ENCODE measurements around the gene MAGI2. TPM values are rescaled to one million over a fixed set of nuclear protein-coding genes. Genes with fewer than 3 reads are reported as not detected.
A peak's percentile ranks its signal among the peaks of the same experiment; 100 is the strongest.

Gene MAGI2
- total RNA-seq, 4 donors from 2014 or later = 0.98 to 4.8 (median 2.5) TPM

- Histone ChIP-seq H3K9me3 (no peaks in the 10 kb centered on the region), H3K27me3 (no peaks in the 10 kb centered on the region), H3K27ac (no peak overlapping the region), H3K4me3 (no peak overlapping the region), H3K36me3 (no peaks in the 10 kb centered on the region), H3K4me1 (no peaks in the 10 kb centered on the region)
- TF ChIP-seq POLR2A (IDR thresholded peaks at IDR 0.05) (no peak), EP300 (IDR thresholded peaks at IDR 0.05) (no peak), POLR2AphosphoS5 (IDR thresholded peaks at IDR 0.05) (no peak), CTCF (IDR thresholded peaks at IDR 0.05) (no peak)
- no peak for DNase-seq (ENCODE audit: low spot score in 2 of 2)
- 50% methylated on average over 2 of the region's 2 CpGs for WGBS
These were observed 272.9 kb downstream of the MAGI2 start for GRCh38 chr7:79180533-79180932.

- no peaks in the 10 kb centered on the region for H3K27me3 ChIP-seq
- no peaks in the 10 kb centered on the region for H3K9me3 ChIP-seq
- DNase-seq (ENCODE audit: low spot score in 2 of 2) = no peak
- 13% methylated on average over 8 of the region's 8 CpGs for WGBS
- H3K27ac ChIP-seq = no peak overlapping the region
- no peak for TF ChIP-seq EP300 (IDR thresholded peaks at IDR 0.05)
- no peak for TF ChIP-seq POLR2A (IDR thresholded peaks at IDR 0.05)
- no peak for TF ChIP-seq POLR2AphosphoS5 (IDR thresholded peaks at IDR 0.05)
- peak in 1 of 2 donors; percentile 11 for TF ChIP-seq CTCF (IDR thresholded peaks at IDR 0.05)
- H3K4me1 ChIP-seq = no peaks in the 10 kb centered on the region
- no peaks in the 10 kb centered on the region for H3K36me3 ChIP-seq
- H3K4me3 ChIP-seq = no peak overlapping the region
These were observed 276.5 kb downstream of the MAGI2 start for GRCh38 chr7:79176859-79177477.

GRCh38 chr7:79175374-79175773 lies 278.1 kb downstream of the MAGI2 start:
- no peak for TF ChIP-seq EP300 (IDR thresholded peaks at IDR 0.05)
- no peak for TF ChIP-seq POLR2AphosphoS5 (IDR thresholded peaks at IDR 0.05)
- TF ChIP-seq POLR2A (IDR thresholded peaks at IDR 0.05) = no peak
- TF ChIP-seq CTCF (IDR thresholded peaks at IDR 0.05) = no peak
- Histone ChIP-seq H3K4me1 (no peaks in the 10 kb centered on the region), H3K36me3 (no peaks in the 10 kb centered on the region), H3K27ac (no peak overlapping the region), H3K4me3 (no peak overlapping the region), H3K9me3 (no peaks in the 10 kb centered on the region), H3K27me3 (no peaks in the 10 kb centered on the region)
- no peak for DNase-seq (ENCODE audit: low spot score in 2 of 2)
- whole genome bisulfite sequencing = 63% methylated on average over 3 of the region's 3 CpGs

DNA sequence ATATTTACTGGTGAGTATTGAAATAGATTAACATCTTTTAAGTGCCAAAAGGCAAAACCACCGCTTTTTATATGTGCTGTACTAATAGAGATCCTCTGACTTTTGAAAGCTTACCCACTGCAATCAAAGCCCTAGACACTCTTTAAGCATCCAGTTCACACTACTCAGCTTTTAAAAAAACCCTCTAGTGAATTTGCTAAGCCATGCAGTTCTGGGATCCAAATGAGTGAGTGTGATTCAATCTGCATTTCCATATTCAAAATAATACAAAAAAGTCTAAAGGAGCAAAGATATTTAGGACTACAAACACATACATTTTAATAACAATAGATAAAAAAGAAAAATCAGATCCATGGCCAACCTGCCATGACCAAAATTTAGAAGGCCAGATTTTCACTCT lies 288.2 kb downstream of the MAGI2 start:
- WGBS = 91% methylated on average over 1 of the region's 1 CpG
- no peak for DNase-seq (ENCODE audit: low spot score in 2 of 2)

More for the DNA sequence above, 288.2 kb downstream of the MAGI2 start:
- TF ChIP-seq POLR2AphosphoS5 (IDR thresholded peaks at IDR 0.05) (no peak), CTCF (IDR thresholded peaks at IDR 0.05) (no peak), EP300 (IDR thresholded peaks at IDR 0.05) (no peak), POLR2A (IDR thresholded peaks at IDR 0.05) (no peak)
- no peaks in the 10 kb centered on the region for H3K36me3 ChIP-seq
- no peaks in the 10 kb centered on the region for H3K9me3 ChIP-seq
- H3K4me1 ChIP-seq = no peaks in the 10 kb centered on the region
- no peaks in the 10 kb centered on the region for H3K27me3 ChIP-seq
- H3K4me3 ChIP-seq = no peak overlapping the region
- H3K27ac ChIP-seq = no peak overlapping the region

Data from suprapubic skin (tissue), 4 donors.